OCI-LY3 (cell line): ENCODE data around the gene SYT7.

Source experiments
- H2AFZ ChIP-seq: fragments of 200-600, 300-600 bp; shearing (Covaris generic); 2 replicates; pipeline ENCODE4 v1.6.0; 2014; ENCODE audit warnings: antibody characterized with exemption, low read depth, low read length
- H3K27ac ChIP-seq: fragments of 200-600, 300-600 bp; sonication (generic); 2 replicates; pipeline ENCODE4 v1.5.1; 2014; ENCODE audit warnings: mild to moderate bottlenecking, low read length, moderate library complexity, mixed read lengths
- H3K27me3 ChIP-seq: fragments of 200-600, 300-600 bp; sonication (generic); 2 replicates; pipeline ENCODE4 v1.6.1; 2014; ENCODE audit warnings: low read depth, low read length, mixed read lengths
- H3K36me3 ChIP-seq: fragments of 200-600, 300-600 bp; sonication (generic); replicated peaks from 2 replicates; pipeline ENCODE3; 2014; ENCODE audit warnings: low read depth, low read length, mixed read lengths
- H3K4me1 ChIP-seq: fragments of 300-600, 200-600 bp; sonication (generic); 2 replicates; pipeline ENCODE4 v1.6.1; 2014; ENCODE audit warnings: low read length, mixed read lengths
- H3K4me2 ChIP-seq: fragments of 200-600, 300-600 bp; sonication (generic); 2 replicates; pipeline ENCODE4 v1.6.1; 2014; ENCODE audit warnings: low read length, mixed read lengths
- H3K4me3 ChIP-seq: fragments of 300-600, 200-600 bp; sonication (generic); 2 replicates; pipeline ENCODE4 v1.5.1; 2014; ENCODE audit warnings: antibody characterized with exemption, mild to moderate bottlenecking, low read length, moderate library complexity
- H3K79me2 ChIP-seq: fragments of 300-600, 200-600 bp; shearing (Covaris generic); 2 replicates; pipeline ENCODE4 v1.6.1; 2014; ENCODE audit warnings: mild to moderate bottlenecking, low read length, mixed read lengths
- H3K9ac ChIP-seq: fragments of 300-600, 200-600 bp; shearing (Covaris generic); 2 replicates; pipeline ENCODE4 v1.6.0; 2014; ENCODE audit warnings: mild to moderate bottlenecking, low read length, moderate library complexity
- H3K9me3 ChIP-seq: fragments of 200-600, 300-600 bp; shearing (Covaris generic); 2 replicates; pipeline ENCODE4 v1.6.1; 2014; ENCODE audit warnings: low read length, mixed read lengths; ENCODE audit not compliant: insufficient read depth
- H4K20me1 ChIP-seq: fragments of 200-600, 300-600 bp; sonication (generic); 2 replicates; pipeline ENCODE4 v1.6.1; 2016; ENCODE audit warnings: low read length, mixed read lengths; ENCODE audit not compliant: insufficient read depth
- EZH2phosphoT487 ChIP-seq: fragments of 200-600 bp; shearing (Covaris generic); IDR thresholded peaks from 2 replicates; pipeline ENCODE4 v1.6.1; 2018; ENCODE audit warnings: antibody characterized with exemption, mixed run types, low read depth
- TF ChIP-seq, protein P1 (sequence below): fragments of 200-600, 300-600 bp; sonication (generic); IDR thresholded peaks from 2 replicates; pipeline ENCODE4 v1.5.1; 2014; ENCODE audit warnings: antibody characterized with exemption, low read length, low read depth

Gene SYT7

DNA sequence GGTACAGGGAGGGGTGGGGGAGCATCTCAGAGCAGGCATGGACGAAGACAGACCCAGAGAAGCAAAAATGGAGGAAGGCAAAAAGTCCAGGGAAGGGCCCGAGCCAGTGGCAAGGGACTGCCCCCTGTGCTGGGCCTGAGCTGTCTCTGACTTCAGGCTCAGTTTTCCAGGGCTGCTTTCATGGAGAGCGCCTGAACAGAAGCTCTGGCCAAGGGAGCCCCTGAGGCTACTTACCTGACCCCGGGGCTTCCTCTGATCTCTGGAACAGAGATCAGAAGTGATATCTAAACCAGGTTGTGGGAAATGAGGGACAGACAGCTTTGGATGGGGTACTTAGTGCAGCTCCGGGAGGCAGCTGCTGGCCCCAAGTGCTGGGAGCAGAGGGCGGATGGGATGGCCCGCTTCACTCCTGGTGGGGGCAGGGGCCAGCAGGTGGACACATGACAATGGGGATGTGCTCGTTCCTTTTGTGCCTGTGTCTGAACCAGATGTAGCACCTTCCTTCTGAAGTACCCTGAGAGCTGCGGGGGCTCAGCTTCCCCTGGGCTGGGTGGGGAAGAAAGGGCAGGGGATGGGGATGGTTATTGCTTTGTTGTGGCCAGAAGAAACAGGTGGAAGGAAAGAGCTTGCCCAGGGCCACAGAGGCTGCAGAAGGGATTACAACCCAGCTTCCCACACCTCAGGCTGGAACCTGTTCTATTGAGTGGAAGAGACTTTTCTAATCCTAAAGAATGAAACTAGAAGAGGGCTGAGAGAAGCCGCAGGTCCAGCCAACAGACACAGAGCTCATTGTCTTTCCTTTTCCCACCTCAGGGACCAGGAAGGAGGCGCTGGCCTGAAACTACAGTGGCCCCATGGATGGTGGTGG, 66.6 kb downstream of the SYT7 start:
- Histone ChIP-seq H3K9ac (no peak overlapping the region), H3K27me3 (no peaks in the 10 kb centered on the region), H3K36me3 (no peaks in the 10 kb centered on the region), H3K27ac (no peak overlapping the region), H4K20me1 (no peaks in the 10 kb centered on the region), H3K4me1 (no peaks in the 10 kb centered on the region), H3K79me2 (no peaks in the 10 kb centered on the region), H3K9me3 (no peaks in the 10 kb centered on the region), H3K4me2 (no peak overlapping the region), H2AFZ (no peak overlapping the region), H3K4me3 (no peak overlapping the region)
- TF ChIP-seq EZH2phosphoT487, result no peak
- TF ChIP-seq, protein P1, sequence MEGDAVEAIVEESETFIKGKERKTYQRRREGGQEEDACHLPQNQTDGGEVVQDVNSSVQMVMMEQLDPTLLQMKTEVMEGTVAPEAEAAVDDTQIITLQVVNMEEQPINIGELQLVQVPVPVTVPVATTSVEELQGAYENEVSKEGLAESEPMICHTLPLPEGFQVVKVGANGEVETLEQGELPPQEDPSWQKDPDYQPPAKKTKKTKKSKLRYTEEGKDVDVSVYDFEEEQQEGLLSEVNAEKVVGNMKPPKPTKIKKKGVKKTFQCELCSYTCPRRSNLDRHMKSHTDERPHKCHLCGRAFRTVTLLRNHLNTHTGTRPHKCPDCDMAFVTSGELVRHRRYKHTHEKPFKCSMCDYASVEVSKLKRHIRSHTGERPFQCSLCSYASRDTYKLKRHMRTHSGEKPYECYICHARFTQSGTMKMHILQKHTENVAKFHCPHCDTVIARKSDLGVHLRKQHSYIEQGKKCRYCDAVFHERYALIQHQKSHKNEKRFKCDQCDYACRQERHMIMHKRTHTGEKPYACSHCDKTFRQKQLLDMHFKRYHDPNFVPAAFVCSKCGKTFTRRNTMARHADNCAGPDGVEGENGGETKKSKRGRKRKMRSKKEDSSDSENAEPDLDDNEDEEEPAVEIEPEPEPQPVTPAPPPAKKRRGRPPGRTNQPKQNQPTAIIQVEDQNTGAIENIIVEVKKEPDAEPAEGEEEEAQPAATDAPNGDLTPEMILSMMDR, result no peak

DNA sequence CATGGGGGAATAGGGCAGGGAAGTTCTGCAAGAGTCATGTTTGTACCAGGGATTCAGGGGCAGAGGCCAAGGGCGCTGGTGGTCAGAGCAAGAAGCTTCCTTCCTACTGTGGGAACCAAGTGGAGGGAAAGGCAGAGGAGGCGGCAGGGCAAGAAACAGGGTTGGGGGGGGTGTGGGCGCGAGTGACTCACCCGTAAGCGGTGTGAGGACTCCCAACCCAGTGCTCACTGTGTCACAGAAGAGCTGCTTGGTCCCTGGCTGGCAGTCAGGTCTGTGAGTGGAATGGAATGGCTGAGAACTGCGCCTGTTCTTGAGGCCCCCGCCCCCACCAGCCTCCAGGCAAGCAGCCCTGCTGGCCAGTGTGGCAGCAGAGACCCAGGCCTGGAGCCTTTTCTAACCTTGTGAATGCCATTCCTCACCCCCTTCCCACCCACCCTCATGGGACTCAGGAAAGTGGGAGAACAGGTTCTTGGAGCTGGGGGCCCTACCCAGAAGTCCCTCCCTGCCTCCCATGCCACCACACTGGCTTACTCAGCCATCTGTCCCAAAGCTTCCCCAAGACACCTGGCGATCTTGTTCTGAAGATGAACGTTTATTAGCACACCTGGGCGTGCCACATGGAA, 67.6 kb downstream of the SYT7 start:
- no peak overlapping the region for H3K27ac ChIP-seq

DNA sequence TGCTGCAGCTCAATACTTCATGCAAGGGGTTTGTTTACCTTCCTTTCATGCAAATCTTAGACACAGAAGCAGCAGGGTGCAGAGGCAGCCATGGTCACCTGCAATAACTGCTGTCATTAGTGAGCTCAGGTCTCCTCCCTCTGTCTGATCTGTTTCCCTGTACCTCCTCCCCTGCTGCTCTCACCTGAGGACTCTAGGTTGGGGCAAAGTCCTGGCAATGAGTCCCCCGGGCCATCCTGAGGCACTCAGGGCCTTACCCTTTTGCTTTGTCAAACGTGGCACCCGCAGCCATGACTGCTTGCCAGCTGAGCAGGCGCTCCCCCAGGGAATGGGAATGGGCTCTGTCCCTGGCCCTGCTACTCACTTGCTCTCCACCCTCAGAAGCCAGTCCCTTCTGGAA, 68.4 kb downstream of the SYT7 start:
- TF ChIP-seq, protein P1, result no peak
- TF ChIP-seq EZH2phosphoT487, result no peak
- Histone ChIP-seq H3K27ac (no peak overlapping the region), H3K4me2 (no peak overlapping the region), H3K79me2 (no peaks in the 10 kb centered on the region), H2AFZ (no peak overlapping the region), H3K36me3 (no peaks in the 10 kb centered on the region), H3K4me1 (no peaks in the 10 kb centered on the region), H3K9ac (no peak overlapping the region), H4K20me1 (no peaks in the 10 kb centered on the region), H3K27me3 (no peaks in the 10 kb centered on the region), H3K9me3 (no peaks in the 10 kb centered on the region), H3K4me3 (no peak overlapping the region)

More for the DNA sequence above, 67.6 kb downstream of the SYT7 start:
- Histone ChIP-seq H3K4me2 (no peak overlapping the region), H3K27me3 (no peaks in the 10 kb centered on the region), H3K79me2 (no peaks in the 10 kb centered on the region), H4K20me1 (no peaks in the 10 kb centered on the region), H3K9me3 (no peaks in the 10 kb centered on the region), H3K9ac (no peak overlapping the region), H2AFZ (no peak overlapping the region), H3K36me3 (no peaks in the 10 kb centered on the region), H3K4me3 (no peak overlapping the region), H3K4me1 (no peaks in the 10 kb centered on the region)
- TF ChIP-seq, protein P1, result no peak
- TF ChIP-seq EZH2phosphoT487, result no peak

GRCh38 chr11:61511383-61511782, 69.5 kb downstream of the SYT7 start:
- no peaks in the 10 kb centered on the region for H3K9me3 ChIP-seq
- H2AFZ ChIP-seq, result no peak overlapping the region
- H3K4me1 ChIP-seq, result no peaks in the 10 kb centered on the region
- no peak overlapping the region for H3K27ac ChIP-seq
- no peak overlapping the region for H3K9ac ChIP-seq
- no peak overlapping the region for H3K4me2 ChIP-seq
- TF ChIP-seq, protein P1, result no peak
- no peak for TF ChIP-seq EZH2phosphoT487
- no peaks in the 10 kb centered on the region for H3K27me3 ChIP-seq
- no peak overlapping the region for H3K4me3 ChIP-seq
- no peaks in the 10 kb centered on the region for H3K79me2 ChIP-seq
- H3K36me3 ChIP-seq, result no peaks in the 10 kb centered on the region
- H4K20me1 ChIP-seq, result no peaks in the 10 kb centered on the region
